Superior temporal gyrus (tissue), 1 donor: Measurements from ENCODE around the gene YAF2.

ENCODE experiments used
- DNase-seq: peaks from one replicate; pipeline ENCODE4 v3.0.0-alpha.2; 2016; ENCODE audit errors: extremely low spot score

YAF2 gene

GRCh38 chr12:42144408-42145196 lies 93.4 kb downstream of the YAF2 start, which contains the start of gene GXYLT1:
Gene GXYLT1, minus strand, starts transcription at chr12:42144874. Its CDS starts 228 bp downstream, at chr12:42144646.
- peak; percentile 90 for DNase-seq

GRCh38 chr12:42144158-42144407 lies 94.0 kb downstream of the YAF2 start:
- no peak for DNase-seq

- no peak for DNase-seq
These were observed 94.4 kb downstream of the YAF2 start for GRCh38 chr12:42143452-42144157.

- no peak for DNase-seq
These were observed 96.0 kb downstream of the YAF2 start for GRCh38 chr12:42141981-42142606.

GRCh38 chr12:42140901-42141300 lies 97.1 kb downstream of the YAF2 start:
- DNase-seq = no peak

GRCh38 chr12:42135259-42135814 lies 102.7 kb downstream of the YAF2 start:
- no peak for DNase-seq

GRCh38 chr12:42130672-42131402 lies 107.2 kb downstream of the YAF2 start:
- no peak for DNase-seq

- DNase-seq = peak; percentile 86
These were observed 108.3 kb downstream of the YAF2 start for GRCh38 chr12:42129595-42130204.

- DNase-seq = no peak
These were observed 109.2 kb downstream of the YAF2 start for GRCh38 chr12:42128888-42129287.

- DNase-seq = no peak
These were observed 109.7 kb downstream of the YAF2 start for GRCh38 chr12:42128327-42128726.

GRCh38 chr12:42126963-42127362 lies 111.1 kb downstream of the YAF2 start:
- DNase-seq = no peak

- no peak for DNase-seq
These were observed 112.7 kb downstream of the YAF2 start for GRCh38 chr12:42125388-42125767.

GRCh38 chr12:42124764-42125387 lies 113.2 kb downstream of the YAF2 start:
- DNase-seq = no peak

- no peak for DNase-seq
These were observed 118.9 kb downstream of the YAF2 start for GRCh38 chr12:42119085-42119633.

- no peak for DNase-seq
These were observed 119.7 kb downstream of the YAF2 start for GRCh38 chr12:42118136-42118879.

GRCh38 chr12:42109031-42109430 lies 129.0 kb downstream of the YAF2 start:
- DNase-seq = no peak
